SK-N-SH (cell line): ENCODE data around the gene APBA2. TPM values are rescaled to one million over a fixed set of nuclear protein-coding genes. Genes with fewer than 3 reads are reported as not detected.

Experiments used
- CTCF ChIA-PET: fragments of 300-600, 350-600 bp; formaldehyde crosslinking; extraction: SDS; loops from one replicate; lab custom pipeline; 2021; lab: Yijun Ruan, JAX
- POLR2A ChIA-PET: fragments of 350-600 bp; sonication (Branson Sonifier 250); formaldehyde crosslinking; extraction: SDS; loops from one replicate; lab custom pipeline; 2020; ENCODE audit warnings: antibody characterized with exemption, inconsistent platforms; lab: Yijun Ruan, JAX
- DNase-seq: peaks from one replicate; pipeline ENCODE4 v3.0.0; 2012
- H2AFZ ChIP-seq: fragments of 200-600 bp; sonication (generic); 2 replicates; pipeline ENCODE4 v1.8.1; 2016; ENCODE audit warnings: antibody characterized with exemption, mild to moderate bottlenecking, low read depth
- H3F3A ChIP-seq: fragments of 200-600 bp; sonication (generic); replicated peaks from 2 replicates; pipeline ENCODE3; 2016; ENCODE audit warnings: antibody characterized with exemption, mild to moderate bottlenecking; ENCODE audit not compliant: insufficient read depth
- H3K27ac ChIP-seq, 2 experiments: fragments of 200-500 bp in 1 of 2; fragments of 200-600 bp in 1 of 2; sonication (Bioruptor generic) in 1 of 2; sonication (generic), shearing (Covaris generic) in 1 of 2; 2 replicates each; pipeline versions ENCODE4 v1.5.1 to v1.6.1; 2014 to 2016; ENCODE audit warnings: low read depth in 2 of 2, inconsistent platforms in 1 of 2, low read length in 1 of 2, mild to moderate bottlenecking in 1 of 2, mixed read lengths in 1 of 2
- H3K27me3 ChIP-seq: fragments of 200-600 bp; sonication (generic), shearing (Covaris generic); 2 replicates; pipeline ENCODE4 v1.6.1; 2016; ENCODE audit warnings: mixed run types; ENCODE audit not compliant: insufficient read depth
- H3K36me3 ChIP-seq, 2 experiments: fragments of 200-500 bp in 1 of 2; fragments of 200-600 bp in 1 of 2; sonication (Bioruptor generic) in 1 of 2; sonication (generic) in 1 of 2; replicated peaks in 1 of 2; 2 replicates each; pipeline versions ENCODE3 to v1.5.1; 2014 to 2016; ENCODE audit warnings: low read length in 1 of 2, mild to moderate bottlenecking in 1 of 2; ENCODE audit not compliant: insufficient read depth in 2 of 2, control insufficient read depth in 1 of 2
- H3K4me1 ChIP-seq, 2 experiments: fragments of 200-500 bp in 1 of 2; fragments of 200-600 bp in 1 of 2; sonication (Bioruptor generic) in 1 of 2; sonication (generic), shearing (Covaris generic) in 1 of 2; 2 replicates each; pipeline versions ENCODE4 v1.5.1 to v1.6.1; 2014 to 2016; ENCODE audit warnings: low read depth in 1 of 2, low read length in 1 of 2, mixed run types in 1 of 2; ENCODE audit not compliant: insufficient read depth in 2 of 2, control insufficient read depth in 1 of 2
- H3K4me2 ChIP-seq: fragments of 200-600 bp; sonication (generic), shearing (Covaris generic); 2 replicates; pipeline ENCODE4 v1.6.1; 2017; ENCODE audit warnings: mixed run types
- H3K4me3 ChIP-seq, 2 experiments: fragments of 200-500 bp in 1 of 2; fragments of 200-600 bp in 1 of 2; sonication (Bioruptor generic) in 1 of 2; sonication (generic), shearing (Covaris generic) in 1 of 2; 2 replicates each; pipeline versions ENCODE4 v1.5.1 to v1.8.1; 2014 to 2016; ENCODE audit warnings: low read depth in 2 of 2, inconsistent platforms in 1 of 2, low read length in 1 of 2, mild to moderate bottlenecking in 1 of 2, mixed read lengths in 1 of 2, moderate library complexity in 1 of 2
- H3K79me2 ChIP-seq: fragments of 200-600 bp; sonication (generic); 2 replicates; pipeline ENCODE4 v1.8.1; 2017; ENCODE audit warnings: mild to moderate bottlenecking; ENCODE audit not compliant: insufficient read depth
- H3K9ac ChIP-seq: fragments of 200-600 bp; sonication (generic); 2 replicates; pipeline ENCODE4 v1.6.1; 2017; ENCODE audit warnings: mixed run types
- H3K9me2 ChIP-seq: fragments of 200-600 bp; sonication (generic); 2 replicates; pipeline ENCODE4 v1.6.1; 2017; ENCODE audit warnings: mixed run types
- H3K9me3 ChIP-seq: fragments of 200-600 bp; sonication (generic); 2 replicates; pipeline ENCODE4 v1.6.1; 2017; ENCODE audit warnings: mixed run types, mild to moderate bottlenecking, moderate library complexity
- H4K20me1 ChIP-seq: fragments of 200-600 bp; sonication (generic); 2 replicates; pipeline ENCODE4 v1.6.1; 2017; ENCODE audit warnings: mild to moderate bottlenecking, mixed run types; ENCODE audit not compliant: insufficient read depth
- CHD2 ChIP-seq: fragments of 150-350 bp; IDR thresholded peaks from 2 replicates; pipeline ENCODE4 v1.6.1; 2018; ENCODE audit warnings: low read length; ENCODE audit not compliant: partially characterized antibody
- CTCF ChIP-seq: fragments of 200-600 bp; sonication (generic); IDR thresholded peaks from 2 replicates; pipeline ENCODE4 v1.6.1; 2017; ENCODE audit warnings: antibody characterized with exemption, mild to moderate bottlenecking, moderate library complexity
- EZH2phosphoT487 ChIP-seq: fragments of 200-600 bp; sonication (generic); IDR thresholded peaks from 2 replicates; pipeline ENCODE4 v1.6.1; 2017; ENCODE audit warnings: low read depth, mixed run types, mild to moderate bottlenecking, antibody characterized with exemption, moderate library complexity, borderline replicate concordance
- FOSL2 ChIP-seq: IDR thresholded peaks from 2 replicates; pipeline ENCODE4 v1.4.0; 2012; ENCODE audit warnings: low read depth, mild to moderate bottlenecking, moderate library complexity, borderline replicate concordance
- FOXJ3 ChIP-seq: sonication (generic); formaldehyde crosslinking; IDR thresholded peaks from 2 replicates; pipeline ENCODE4 v1.5.1; 2020; ENCODE audit warnings: mild to moderate bottlenecking, missing genetic modification reagents
- FOXM1 ChIP-seq: IDR thresholded peaks from 2 replicates; pipeline ENCODE4 v1.4.0; 2012; ENCODE audit warnings: low read depth, mild to moderate bottlenecking
- GATA2 ChIP-seq: sonication (generic); formaldehyde crosslinking; IDR thresholded peaks from 2 replicates; pipeline ENCODE4 v1.5.0; 2020; ENCODE audit warnings: mild to moderate bottlenecking, missing genetic modification reagents
- IRF3 ChIP-seq: fragments of 150-350 bp; IDR thresholded peaks from 2 replicates; pipeline ENCODE4 v1.6.1; 2016; ENCODE audit warnings: mild to moderate bottlenecking, low read depth, low read length
- JUND ChIP-seq: IDR thresholded peaks from 2 replicates; pipeline ENCODE4 v1.4.0; 2012
- MXI1 ChIP-seq: IDR thresholded peaks from 2 replicates; pipeline ENCODE4 v1.6.1; 2012; ENCODE audit warnings: mild to moderate bottlenecking, low read depth, low read length, improper control_type of control experiment
- NFIC ChIP-seq: IDR thresholded peaks from 2 replicates; pipeline ENCODE4 v1.4.0; 2012; ENCODE audit warnings: borderline replicate concordance
- NRF1 ChIP-seq: IDR thresholded peaks from 2 replicates; pipeline ENCODE4 v1.6.1; 2012; ENCODE audit warnings: low read depth, mild to moderate bottlenecking, low read length
- PBX3 ChIP-seq: IDR thresholded peaks from 2 replicates; pipeline ENCODE4; 2012
- RAD21 ChIP-seq: IDR thresholded peaks from 2 replicates; pipeline ENCODE4 v1.6.1; 2012; ENCODE audit warnings: mild to moderate bottlenecking, low read length
- SMC3 ChIP-seq: IDR thresholded peaks from 2 replicates; pipeline ENCODE4 v1.6.1; 2012; ENCODE audit warnings: low read depth, low read length, improper control_type of control experiment
- TEAD4 ChIP-seq: IDR thresholded peaks from 2 replicates; pipeline ENCODE4 v1.4.0; 2012; ENCODE audit warnings: mild to moderate bottlenecking, borderline replicate concordance; ENCODE audit not compliant: insufficient read depth
- WGBS: methylation state at CpG from one replicate; pipeline ENCODE4 v1.1.6; 2017; ENCODE audit warnings: low lambda C conversion rate; 5-methylcytosine and 5-hydroxymethylcytosine counted together
- polyA plus RNA-seq, 3 experiments: library from polyadenylated mRNA; depleted of rRNA; stranded (reverse); fragments of >200 nt; gene quantifications; 2 replicates each; pipeline ENCODE4 v1.2.3, GENCODE V29; 2012

Gene APBA2
- polyA plus RNA-seq, 1 of the 3 experiments (the other 2 are of a cell fraction), result 12.7 TPM

GRCh38 chr15:28881170-28881569, 4.6 kb upstream of the APBA2 start:
- no peaks in the 10 kb centered on the region for H3F3A ChIP-seq
- CTCF ChIA-PET, result interaction anchor here (0.8 to 1.1 kb wide), 4 partner anchors 39 to 104 kb away, joined by 3 read pairs; no protein-coding TSS in a partner anchor
- H3K4me3 ChIP-seq, result no peak overlapping the region
- H3K27ac ChIP-seq, result no peak overlapping the region
- H3K27me3 ChIP-seq, result no peaks in the 10 kb centered on the region
- no peak overlapping the region for H3K4me2 ChIP-seq
- peaks cover 0 to 8% of the 10 kb centered on the region in 2 experiments; a peak in 1 of 4 replicates for H3K4me1 ChIP-seq
- TF ChIP-seq SMC3, result peak; percentile 14; the same call in 1 of the 2 replicates
- TF ChIP-seq CTCF, result no peak
- TF ChIP-seq RAD21, result peak; percentile 26
- no peak for TF ChIP-seq JUND
- no peaks in the 10 kb centered on the region for H3K36me3 ChIP-seq
- no peaks in the 10 kb centered on the region for H3K9me3 ChIP-seq
- no peaks in the 10 kb centered on the region for H3K79me2 ChIP-seq
- no peaks in the 10 kb centered on the region for H4K20me1 ChIP-seq
- no peak overlapping the region for H2AFZ ChIP-seq
- no peak overlapping the region for H3K9ac ChIP-seq
- no peak for DNase-seq
- POLR2A ChIA-PET, result no interaction called here
- H3K9me2 ChIP-seq, result no peaks in the 10 kb centered on the region
- 68% methylated on average over 3 of the region's 3 CpGs for WGBS

GRCh38 chr15:28881600-28881999, 4.2 kb upstream of the APBA2 start:
- H3F3A ChIP-seq, result no peaks in the 10 kb centered on the region
- no peaks in the 10 kb centered on the region for H4K20me1 ChIP-seq
- H3K4me3 ChIP-seq, result no peak overlapping the region
- TF ChIP-seq GATA2 (CRISPR knock-in tag), result no peak
- TF ChIP-seq CHD2, result no peak
- TF ChIP-seq PBX3, result no peak
- TF ChIP-seq TEAD4, result no peak
- TF ChIP-seq IRF3, result no peak
- TF ChIP-seq CTCF, result 0 out of 2 replicates have a peak, but pooled peaks have one; percentile 6
- TF ChIP-seq FOSL2, result no peak
- no peak for TF ChIP-seq FOXM1
- no peak for TF ChIP-seq SMC3
- TF ChIP-seq EZH2phosphoT487, result no peak
- no peak for TF ChIP-seq NFIC
- TF ChIP-seq FOXJ3 (CRISPR knock-in tag), result no peak
- TF ChIP-seq MXI1, result no peak
- no peak for TF ChIP-seq NRF1
- peak; percentile 39; the same call in 1 of the 2 replicates for TF ChIP-seq RAD21
- no peaks in the 10 kb centered on the region for H3K9me2 ChIP-seq
- H2AFZ ChIP-seq, result no peak overlapping the region
- peaks cover 0 to 8% of the 10 kb centered on the region in 2 experiments; a peak in 1 of 4 replicates for H3K4me1 ChIP-seq
- ChIA-PET CTCF (interaction anchor here (0.8 to 1.1 kb wide), 4 partner anchors 39 to 103 kb away, joined by 3 read pairs; no protein-coding TSS in a partner anchor), POLR2A (no interaction called here)
- no peaks in the 10 kb centered on the region for H3K27me3 ChIP-seq
- H3K9ac ChIP-seq, result no peak overlapping the region
- no peaks in the 10 kb centered on the region for H3K79me2 ChIP-seq
- H3K9me3 ChIP-seq, result no peaks in the 10 kb centered on the region
- H3K27ac ChIP-seq, result no peak overlapping the region
- DNase-seq, result peak; percentile 52
- no peaks in the 10 kb centered on the region for H3K36me3 ChIP-seq
- 90% methylated on average over 1 of the region's 1 CpG for WGBS
- H3K4me2 ChIP-seq, result no peak overlapping the region
